ENCODE data around the gene TRPM1.

Gene TRPM1

DNA sequence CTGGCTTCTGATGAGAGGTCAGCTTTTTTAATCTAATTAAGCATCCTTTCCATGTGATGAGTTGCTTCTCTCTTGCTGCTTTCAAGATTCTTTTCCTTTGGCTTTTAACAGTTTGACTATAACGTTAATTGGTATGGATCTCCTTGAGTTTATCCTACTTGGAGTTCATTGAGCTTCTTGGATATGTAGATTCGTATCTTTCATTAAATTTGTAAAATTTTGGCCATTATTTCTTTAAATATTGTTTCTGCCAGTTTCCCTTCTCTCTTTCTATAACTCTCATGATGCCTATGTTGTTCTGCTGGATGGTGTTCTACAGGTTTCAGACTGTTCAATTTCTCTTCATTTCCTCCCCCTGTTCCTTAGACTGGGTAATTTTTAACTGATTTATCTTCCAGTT, 89.1 kb downstream of the TRPM1 start:
- Histone ChIP-seq H3K4me3 (ENCODE audit: insufficient read depth, low read depth, low read length) (no peak overlapping the region), H3K4me1 (ENCODE audit: control insufficient read depth, insufficient read depth, low read length) (no peaks in the 10 kb centered on the region), H3K9me3 (ENCODE audit: control insufficient read depth, low read length) (no peaks in the 10 kb centered on the region), H3K27me3 (ENCODE audit: control insufficient read depth, insufficient read depth, low read length, poor library complexity, severe bottlenecking) (no peaks in the 10 kb centered on the region), H3K27ac (ENCODE audit: insufficient read depth, low read depth, low read length, poor library complexity, severe bottlenecking) (no peak overlapping the region), H3K36me3 (ENCODE audit: control insufficient read depth, insufficient read depth, low read length) (no peaks in the 10 kb centered on the region)
- 80 to 81% methylated on average over 1 to 2 of the region's 2 CpGs for WGBS, 2 experiments

DNA sequence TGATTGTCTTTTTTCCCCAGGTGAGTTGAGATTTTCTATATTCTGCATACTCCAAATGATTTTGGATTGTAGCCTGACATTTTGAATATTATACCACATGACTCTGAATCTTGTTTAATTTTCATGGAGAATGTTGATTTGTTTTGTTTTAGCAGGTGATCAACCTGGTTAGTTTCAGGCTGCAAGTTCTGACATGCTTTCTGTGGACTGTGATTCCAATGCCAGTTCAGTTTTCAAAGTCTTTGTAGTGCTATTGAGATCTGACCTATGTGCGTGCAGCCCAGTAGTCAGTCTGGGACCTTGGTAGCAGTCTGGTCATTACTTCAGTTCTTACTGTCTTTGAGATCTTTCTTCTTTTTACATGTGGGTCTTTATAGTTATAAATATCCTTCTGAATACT, 91.5 kb downstream of the TRPM1 start:
- no peaks in the 10 kb centered on the region for H3K36me3 ChIP-seq (ENCODE audit: control insufficient read depth, insufficient read depth, low read length)
- no peaks in the 10 kb centered on the region for H3K4me1 ChIP-seq (ENCODE audit: control insufficient read depth, insufficient read depth, low read length)
- H3K4me3 ChIP-seq (ENCODE audit: insufficient read depth, low read depth, low read length) = no peak overlapping the region
- H3K9me3 ChIP-seq (ENCODE audit: control insufficient read depth, low read length) = no peaks in the 10 kb centered on the region
- 89 to 94% methylated on average over 1 of the region's 1 CpG for WGBS, 2 experiments
- no peaks in the 10 kb centered on the region for H3K27me3 ChIP-seq (ENCODE audit: control insufficient read depth, insufficient read depth, low read length, poor library complexity, severe bottlenecking)
- H3K27ac ChIP-seq (ENCODE audit: insufficient read depth, low read depth, low read length, poor library complexity, severe bottlenecking) = no peak overlapping the region

DNA sequence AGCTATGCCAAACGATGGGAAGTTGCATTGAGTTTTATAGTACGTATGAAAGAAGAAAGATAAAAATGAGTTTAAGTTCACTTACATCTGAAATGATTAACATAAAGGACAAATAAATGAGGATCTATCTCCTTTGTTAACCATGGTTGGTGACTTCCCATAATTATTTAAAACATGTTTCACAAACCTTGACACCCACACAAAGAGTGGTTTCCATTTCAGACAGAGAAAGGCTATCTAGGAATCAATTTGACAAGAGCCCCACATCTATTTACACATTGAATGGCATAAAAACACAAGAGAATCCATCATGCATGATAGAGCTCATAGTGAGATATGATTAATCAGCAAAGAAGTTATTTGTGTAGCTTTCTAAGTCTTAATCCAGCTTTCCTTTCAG, 95.9 kb downstream of the TRPM1 start:
- H3K4me3 ChIP-seq (ENCODE audit: insufficient read depth, low read depth, low read length) = no peak overlapping the region

DNA sequence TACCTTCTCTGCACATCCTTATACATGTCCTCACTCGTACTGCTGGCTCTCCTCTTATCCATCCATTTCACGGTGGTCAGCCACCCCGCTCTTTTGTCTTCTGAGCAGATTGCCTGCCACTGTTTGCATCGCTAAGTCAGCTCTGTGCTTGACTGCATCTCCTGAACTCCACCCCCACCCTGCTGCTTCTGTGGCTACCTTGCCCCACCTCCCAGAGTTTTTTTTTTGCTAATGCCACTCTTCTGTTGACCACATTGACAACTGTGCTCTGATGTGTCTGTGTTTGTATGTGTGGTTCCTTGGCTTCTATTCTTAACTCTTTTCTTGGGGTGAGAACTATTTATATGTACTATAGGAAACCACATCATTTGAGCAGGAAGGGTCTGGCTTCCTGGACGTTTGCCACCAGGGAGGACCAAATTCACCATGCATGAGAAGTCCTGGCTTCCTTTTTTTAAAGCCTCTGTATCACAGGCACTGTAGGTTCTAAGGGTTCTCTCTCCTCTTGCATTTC, 97.2 kb downstream of the TRPM1 start:
- WGBS, 2 experiments = 26 to 30% methylated on average over 5 of the region's 5 CpGs
- no peaks in the 10 kb centered on the region for H3K9me3 ChIP-seq (ENCODE audit: control insufficient read depth, low read length)
- H3K4me1 ChIP-seq (ENCODE audit: control insufficient read depth, insufficient read depth, low read length) = no peaks in the 10 kb centered on the region
- H3K27me3 ChIP-seq (ENCODE audit: control insufficient read depth, insufficient read depth, low read length, poor library complexity, severe bottlenecking) = no peaks in the 10 kb centered on the region
- H3K36me3 ChIP-seq (ENCODE audit: control insufficient read depth, insufficient read depth, low read length) = no peaks in the 10 kb centered on the region
- H3K4me3 ChIP-seq (ENCODE audit: insufficient read depth, low read depth, low read length) = no peak overlapping the region
- no peak overlapping the region for H3K27ac ChIP-seq (ENCODE audit: insufficient read depth, low read depth, low read length, poor library complexity, severe bottlenecking)

More for the DNA sequence above, 95.9 kb downstream of the TRPM1 start:
- 65 to 91% methylated on average over 2 of the region's 2 CpGs for WGBS, 2 experiments
- H3K27me3 ChIP-seq (ENCODE audit: control insufficient read depth, insufficient read depth, low read length, poor library complexity, severe bottlenecking) = no peaks in the 10 kb centered on the region
- no peak overlapping the region for H3K27ac ChIP-seq (ENCODE audit: insufficient read depth, low read depth, low read length, poor library complexity, severe bottlenecking)
- no peaks in the 10 kb centered on the region for H3K4me1 ChIP-seq (ENCODE audit: control insufficient read depth, insufficient read depth, low read length)
- no peaks in the 10 kb centered on the region for H3K9me3 ChIP-seq (ENCODE audit: control insufficient read depth, low read length)
- no peaks in the 10 kb centered on the region for H3K36me3 ChIP-seq (ENCODE audit: control insufficient read depth, insufficient read depth, low read length)

DNA sequence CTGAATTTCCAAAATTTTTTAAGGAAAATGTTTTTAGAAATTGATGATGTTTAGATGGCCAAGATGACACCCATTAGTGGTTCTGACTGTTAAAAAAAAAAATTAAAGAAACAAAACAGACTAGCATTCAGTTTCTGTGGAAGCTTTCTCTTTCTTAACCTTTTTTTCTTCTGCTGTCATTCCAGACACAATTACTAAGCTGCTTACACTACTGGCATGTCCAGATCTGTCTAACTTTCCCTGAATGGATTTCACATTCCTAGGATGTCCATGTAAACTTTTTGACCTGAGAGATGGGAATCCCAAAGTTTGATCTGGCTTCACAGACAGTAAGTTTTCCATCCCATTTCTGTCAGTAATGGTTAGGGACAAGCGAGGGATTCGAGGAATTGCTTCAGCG, 99.8 kb downstream of the TRPM1 start:
- 97 to 99% methylated on average over 3 of the region's 3 CpGs for WGBS, 2 experiments

DNA sequence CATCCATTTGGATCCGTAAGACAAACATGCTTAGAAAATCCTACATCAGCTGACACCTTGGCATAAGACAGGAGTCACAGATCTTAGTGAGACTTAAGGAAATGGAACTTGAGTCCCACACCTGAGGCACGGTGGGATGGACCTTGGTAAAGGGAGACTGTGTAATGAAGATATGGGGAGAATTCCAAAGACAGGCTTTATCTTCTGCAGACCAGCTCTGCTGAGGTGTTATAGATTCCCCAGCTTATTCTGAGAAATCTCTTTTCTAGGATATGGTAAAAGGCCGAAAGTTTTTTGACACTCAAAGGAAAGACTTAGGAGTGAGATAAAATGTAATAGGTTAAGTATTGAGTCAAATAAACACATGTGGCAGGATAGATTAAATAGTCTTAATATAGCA, 101.8 kb downstream of the TRPM1 start:
- no peaks in the 10 kb centered on the region for H3K36me3 ChIP-seq (ENCODE audit: control insufficient read depth, insufficient read depth, low read length)
- no peak overlapping the region for H3K27ac ChIP-seq (ENCODE audit: insufficient read depth, low read depth, low read length, poor library complexity, severe bottlenecking)
- 90 to 97% methylated on average over 3 of the region's 3 CpGs for WGBS, 2 experiments
- H3K9me3 ChIP-seq (ENCODE audit: control insufficient read depth, low read length) = no peaks in the 10 kb centered on the region
- H3K4me1 ChIP-seq (ENCODE audit: control insufficient read depth, insufficient read depth, low read length) = no peaks in the 10 kb centered on the region
- no peak overlapping the region for H3K4me3 ChIP-seq (ENCODE audit: insufficient read depth, low read depth, low read length)
- H3K27me3 ChIP-seq (ENCODE audit: control insufficient read depth, insufficient read depth, low read length, poor library complexity, severe bottlenecking) = no peaks in the 10 kb centered on the region

More for the DNA sequence above, 99.8 kb downstream of the TRPM1 start:
- Histone ChIP-seq H3K27me3 (ENCODE audit: control insufficient read depth, insufficient read depth, low read length, poor library complexity, severe bottlenecking) (no peaks in the 10 kb centered on the region), H3K27ac (ENCODE audit: insufficient read depth, low read depth, low read length, poor library complexity, severe bottlenecking) (no peak overlapping the region), H3K36me3 (ENCODE audit: control insufficient read depth, insufficient read depth, low read length) (no peaks in the 10 kb centered on the region), H3K4me1 (ENCODE audit: control insufficient read depth, insufficient read depth, low read length) (no peaks in the 10 kb centered on the region), H3K9me3 (ENCODE audit: control insufficient read depth, low read length) (no peaks in the 10 kb centered on the region), H3K4me3 (ENCODE audit: insufficient read depth, low read depth, low read length) (no peak overlapping the region)

DNA sequence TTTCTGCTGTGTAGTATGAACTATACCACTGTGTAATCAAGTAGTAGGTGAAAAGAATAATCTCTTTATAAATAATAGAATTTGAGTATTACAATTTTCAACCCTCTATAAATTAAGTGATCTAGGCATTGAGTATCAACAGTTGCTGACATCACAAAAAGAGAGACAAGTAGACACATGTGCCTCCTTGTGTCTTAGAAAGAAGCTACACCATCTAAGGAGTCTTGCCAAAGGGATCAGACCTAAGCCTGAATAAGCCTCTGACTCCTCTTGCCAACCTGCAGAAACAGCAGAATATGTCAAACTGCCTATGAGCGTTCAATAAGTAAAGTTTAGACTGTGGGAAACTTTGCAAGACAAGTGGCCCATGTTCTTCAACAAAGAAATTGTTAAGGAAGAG, 104.3 kb downstream of the TRPM1 start:
- no peaks in the 10 kb centered on the region for H3K27me3 ChIP-seq (ENCODE audit: control insufficient read depth, insufficient read depth, low read length, poor library complexity, severe bottlenecking)
- no peak overlapping the region for H3K4me3 ChIP-seq (ENCODE audit: insufficient read depth, low read depth, low read length)
- H3K9me3 ChIP-seq (ENCODE audit: control insufficient read depth, low read length) = no peaks in the 10 kb centered on the region
- no peaks in the 10 kb centered on the region for H3K36me3 ChIP-seq (ENCODE audit: control insufficient read depth, insufficient read depth, low read length)
- H3K27ac ChIP-seq (ENCODE audit: insufficient read depth, low read depth, low read length, poor library complexity, severe bottlenecking) = no peak overlapping the region
- no peaks in the 10 kb centered on the region for H3K4me1 ChIP-seq (ENCODE audit: control insufficient read depth, insufficient read depth, low read length)
- 92 to 96% methylated on average over 1 of the region's 1 CpG for WGBS, 2 experiments

DNA sequence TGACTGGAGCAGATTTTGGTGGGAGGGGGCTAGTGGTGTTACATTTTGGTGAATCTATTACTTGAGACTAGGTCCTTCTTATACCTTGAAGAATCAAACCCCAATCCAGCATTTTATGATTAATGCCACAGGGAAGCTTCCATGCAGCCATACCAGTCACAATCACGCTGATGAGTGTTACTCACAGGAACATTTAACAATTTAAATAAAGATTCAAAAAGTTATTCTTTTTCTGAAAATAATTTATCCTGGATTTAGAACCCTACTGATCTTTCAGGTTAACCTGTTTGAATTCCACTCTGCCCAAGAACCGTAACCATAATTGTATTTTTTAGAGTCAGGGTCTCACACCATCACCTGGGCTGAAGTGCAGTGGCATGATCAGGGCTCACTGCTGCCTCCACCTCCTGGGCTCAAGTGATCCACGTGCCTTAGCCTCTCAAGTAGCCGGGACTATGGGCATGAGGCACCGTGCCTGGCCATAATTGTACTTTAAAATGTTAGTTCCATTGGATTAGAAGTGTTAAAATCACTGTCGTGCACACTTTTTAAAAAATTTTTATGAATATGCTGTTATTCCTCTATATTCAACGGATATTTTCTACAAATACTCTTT, 109.2 kb downstream of the TRPM1 start:
- no peaks in the 10 kb centered on the region for H3K27me3 ChIP-seq (ENCODE audit: control insufficient read depth, insufficient read depth, low read length, poor library complexity, severe bottlenecking)
- H3K9me3 ChIP-seq (ENCODE audit: control insufficient read depth, low read length) = no peaks in the 10 kb centered on the region
- WGBS, 2 experiments = 57 to 68% methylated on average over 4 to 7 of the region's 7 CpGs
- H3K27ac ChIP-seq (ENCODE audit: insufficient read depth, low read depth, low read length, poor library complexity, severe bottlenecking) = no peak overlapping the region
- no peaks in the 10 kb centered on the region for H3K36me3 ChIP-seq (ENCODE audit: control insufficient read depth, insufficient read depth, low read length)
- no peaks in the 10 kb centered on the region for H3K4me1 ChIP-seq (ENCODE audit: control insufficient read depth, insufficient read depth, low read length)
- peak overlapping the region; percentile 65 for H3K4me3 ChIP-seq (ENCODE audit: insufficient read depth, low read depth, low read length)

DNA sequence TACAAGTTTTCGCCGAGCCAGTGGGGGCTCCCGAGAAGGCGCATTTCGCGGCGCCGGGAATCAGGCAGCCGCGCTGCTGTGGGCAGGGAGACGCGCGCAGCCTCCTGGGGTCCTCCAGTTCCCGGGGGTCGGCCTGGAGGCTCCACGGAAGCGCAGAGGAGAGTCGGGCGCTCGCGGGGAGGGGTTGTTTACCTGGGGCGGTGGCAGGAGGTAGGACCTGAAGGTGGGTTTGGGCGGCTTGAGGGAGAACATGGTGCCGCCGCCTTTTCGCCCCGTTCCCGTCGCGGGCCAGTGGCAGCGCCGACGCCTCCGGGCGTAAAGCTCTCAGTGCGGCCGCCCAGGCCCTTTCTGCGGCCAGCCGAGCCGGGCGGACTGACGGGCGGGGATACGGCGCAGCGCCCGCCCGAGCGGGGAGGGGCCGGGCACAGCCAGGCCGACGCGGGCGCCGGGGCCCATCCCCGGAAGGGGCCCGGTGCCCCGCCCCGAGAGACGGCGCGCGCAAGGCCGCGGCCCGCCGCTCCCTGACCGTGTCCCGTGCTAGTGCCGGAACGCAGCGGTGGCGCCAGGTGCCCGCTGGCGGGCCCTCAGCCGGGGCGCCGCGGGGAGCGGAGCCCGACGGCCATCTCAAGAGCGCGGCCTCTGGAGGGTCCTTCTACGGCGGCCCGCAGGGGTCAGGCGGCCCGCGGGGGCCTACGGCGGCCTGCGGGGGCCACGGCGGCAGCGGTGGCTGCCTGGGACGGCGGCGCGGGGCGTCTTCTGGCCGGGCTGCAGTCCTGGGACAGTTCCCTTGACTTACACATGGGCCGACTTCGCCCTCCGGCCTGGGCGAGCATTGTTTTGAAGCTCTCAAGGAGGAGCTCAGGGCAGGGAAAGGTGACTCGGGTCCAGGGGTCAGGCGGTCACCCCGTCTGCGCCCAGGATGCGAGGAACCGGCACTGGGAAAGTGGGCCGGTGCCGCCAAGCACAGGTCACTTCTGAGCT, 110.0 kb downstream of the TRPM1 start, which contains the start of gene MTMR10:
Gene MTMR10, minus strand, starts transcription at position 374 of the 981 bp plus-strand sequence. Its CDS starts 122 bp downstream, at position 252.
- H3K9me3 ChIP-seq (ENCODE audit: control insufficient read depth, low read length) = no peaks in the 10 kb centered on the region
- H3K27ac ChIP-seq (ENCODE audit: insufficient read depth, low read depth, low read length, poor library complexity, severe bottlenecking) = peak within 1 kb of the TSS; percentile 55
- H3K36me3 ChIP-seq (ENCODE audit: control insufficient read depth, insufficient read depth, low read length) = no peaks in the 10 kb centered on the region
- H3K27me3 ChIP-seq (ENCODE audit: control insufficient read depth, insufficient read depth, low read length, poor library complexity, severe bottlenecking) = no peaks in the 10 kb centered on the region
- WGBS, 2 experiments = 1% methylated on average over 114 of the region's 114 CpGs
- peak within 1 kb of the TSS; percentile 65 for H3K4me3 ChIP-seq (ENCODE audit: insufficient read depth, low read depth, low read length)
- no peaks in the 10 kb centered on the region for H3K4me1 ChIP-seq (ENCODE audit: control insufficient read depth, insufficient read depth, low read length)
